NT2/D1 (cell line): ENCODE data around the gene GLIPR2.

Experiments used
- SUZ12 ChIP-seq: IDR thresholded peaks from 2 replicates; pipeline ENCODE4 v1.6.1; 2011; ENCODE audit not compliant: insufficient read length, insufficient read depth; ENCODE audit errors: extremely low read depth
- YY1 ChIP-seq: IDR thresholded peaks from 2 replicates; pipeline ENCODE4 v1.6.1; 2011; ENCODE audit not compliant: insufficient read length, insufficient read depth
- ZNF274 ChIP-seq: IDR thresholded peaks from 2 replicates; pipeline ENCODE4 v1.6.1; 2011; ENCODE audit warnings: mild to moderate bottlenecking, low read depth, low read length

DNA sequence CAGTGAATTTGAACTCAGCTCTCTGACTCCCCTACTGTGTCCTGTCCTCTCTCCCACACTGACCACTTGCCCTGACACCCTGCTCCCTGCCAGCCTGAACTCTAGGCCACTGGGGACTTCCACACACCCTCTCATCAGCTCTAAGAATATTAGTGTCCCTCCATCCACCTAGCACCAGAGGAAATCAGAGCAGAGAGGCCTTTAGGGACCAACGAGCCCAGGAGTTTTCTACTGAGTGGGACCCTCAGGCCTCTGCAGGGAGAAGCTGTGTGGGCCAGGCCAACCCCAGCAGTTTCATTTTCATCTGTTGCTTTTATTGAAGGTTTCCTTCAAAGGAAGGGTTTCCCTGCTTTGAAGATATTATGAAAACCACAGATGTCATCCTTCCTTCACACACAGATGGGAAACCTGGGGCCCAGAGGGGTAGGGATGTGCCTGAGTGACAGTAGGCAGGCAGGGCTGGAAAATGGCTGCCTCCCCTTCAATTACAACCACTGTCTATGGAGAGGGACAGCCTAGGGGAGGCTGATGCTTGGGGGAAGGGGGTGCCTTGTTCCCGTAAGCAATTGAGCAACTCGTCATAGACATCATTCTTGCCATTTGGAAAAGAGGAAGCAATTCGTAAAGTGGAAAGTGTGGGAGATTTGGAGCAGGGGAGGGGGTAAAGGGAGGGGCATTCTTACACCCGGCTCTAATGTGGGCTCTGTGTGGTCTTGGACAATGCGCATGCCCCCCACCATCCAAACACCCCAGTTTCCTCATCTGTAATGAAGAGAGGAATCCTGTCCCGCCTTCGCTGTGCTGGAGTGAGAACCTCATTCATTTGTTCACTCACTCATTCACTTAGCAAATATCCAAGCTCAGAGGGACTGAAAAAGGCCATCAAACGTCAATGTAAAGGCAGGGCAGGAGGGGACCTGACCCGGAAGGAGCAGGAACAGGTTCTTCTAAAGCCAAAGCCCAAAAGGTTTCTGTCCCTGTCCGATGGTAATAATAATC lies 3.9 kb downstream of the GLIPR2 start:
- TF ChIP-seq ZNF274 (no peak), SUZ12 (no peak), YY1 (no peak)
